H9 (cell line): ENCODE results near the gene ATP10B. TPM values are rescaled to one million over a fixed set of nuclear protein-coding genes. Genes with fewer than 3 reads are reported as not detected.

ENCODE experiments used
- DNase-seq: peaks from one replicate; pipeline ENCODE4 v3.0.0-alpha.2; 2017
- H2AFZ ChIP-seq: one replicate; pipeline ENCODE4 v1.6.1; 2013; ENCODE audit warnings: mild to moderate bottlenecking, low read length, control low read depth, moderate library complexity
- H2AK5ac ChIP-seq: 2 replicates; pipeline ENCODE4 v1.6.1; 2013; ENCODE audit warnings: low read length, control low read depth, mixed read lengths; ENCODE audit not compliant: insufficient read length
- H2BK120ac ChIP-seq: one replicate; pipeline ENCODE4 v1.6.1; 2013; ENCODE audit warnings: low read depth, mild to moderate bottlenecking, low read length, control low read depth, inconsistent platforms; ENCODE audit not compliant: poor library complexity, severe bottlenecking
- H2BK12ac ChIP-seq: 2 replicates; pipeline ENCODE4 v1.6.1; 2013; ENCODE audit warnings: low read length, control low read depth, mixed read lengths, low read depth; ENCODE audit not compliant: insufficient read length
- H2BK15ac ChIP-seq: 2 replicates; pipeline ENCODE4 v1.6.1; 2013; ENCODE audit warnings: low read depth, low read length, control low read depth
- H2BK20ac ChIP-seq: one replicate; pipeline ENCODE4 v1.6.1; 2013; ENCODE audit warnings: low read depth, mild to moderate bottlenecking, low read length, control low read depth, inconsistent platforms; ENCODE audit not compliant: poor library complexity, severe bottlenecking
- H2BK5ac ChIP-seq: 2 replicates; pipeline ENCODE4 v1.6.1; 2013; ENCODE audit warnings: low read length, control low read depth, mixed read lengths; ENCODE audit not compliant: insufficient read length
- H3K14ac ChIP-seq: 2 replicates; pipeline ENCODE4 v1.6.1; 2013; ENCODE audit warnings: low read length, control low read depth; ENCODE audit not compliant: insufficient read depth
- H3K18ac ChIP-seq: 2 replicates; pipeline ENCODE4 v1.6.1; 2013; ENCODE audit warnings: low read depth, mild to moderate bottlenecking, mixed read lengths, low read length, control low read depth; ENCODE audit not compliant: insufficient read length
- H3K23ac ChIP-seq: 2 replicates; pipeline ENCODE4 v1.6.1; 2013; ENCODE audit warnings: low read length, control low read depth, mixed read lengths, low read depth; ENCODE audit not compliant: insufficient read length
- H3K23me2 ChIP-seq: 2 replicates; pipeline ENCODE4 v1.6.1; 2013; ENCODE audit warnings: low read depth, mild to moderate bottlenecking, mixed read lengths, low read length, control low read depth; ENCODE audit not compliant: insufficient read length, poor library complexity, severe bottlenecking
- H3K27ac ChIP-seq: 2 replicates; pipeline ENCODE4 v1.5.1; 2013; ENCODE audit warnings: low read length, control low read depth, mixed read lengths, low read depth; ENCODE audit not compliant: insufficient read length
- H3K27me3 ChIP-seq: 2 replicates; pipeline ENCODE4 v1.6.1; 2013; ENCODE audit warnings: low read length, control low read depth, inconsistent platforms; ENCODE audit not compliant: insufficient read depth
- H3K4ac ChIP-seq: 2 replicates; pipeline ENCODE4 v1.6.1; 2013; ENCODE audit warnings: low read depth, mild to moderate bottlenecking, control low read depth, inconsistent platforms, low read length, moderate library complexity
- H3K4me1 ChIP-seq: 2 replicates; pipeline ENCODE4 v1.6.1; 2013; ENCODE audit warnings: low read length, control low read depth, inconsistent platforms; ENCODE audit not compliant: insufficient read depth
- H3K4me2 ChIP-seq: 2 replicates; pipeline ENCODE4 v1.6.1; 2013; ENCODE audit warnings: low read length, control low read depth, mixed read lengths; ENCODE audit not compliant: insufficient read length, insufficient read depth
- H3K56ac ChIP-seq: 2 replicates; pipeline ENCODE4 v1.6.1; 2013; ENCODE audit warnings: low read depth, mild to moderate bottlenecking, mixed read lengths, low read length, control low read depth; ENCODE audit not compliant: insufficient read length
- H3K79me1 ChIP-seq: 2 replicates; pipeline ENCODE4 v1.6.1; 2013; ENCODE audit warnings: low read depth, mild to moderate bottlenecking, moderate library complexity, low read length, control low read depth, inconsistent platforms; ENCODE audit not compliant: insufficient read depth, poor library complexity, severe bottlenecking
- H3K79me2 ChIP-seq: 2 replicates; pipeline ENCODE4 v1.6.1; 2013; ENCODE audit warnings: low read length, control low read depth, inconsistent platforms; ENCODE audit not compliant: insufficient read depth
- H3K9ac ChIP-seq: 2 replicates; pipeline ENCODE4 v1.6.1; 2013; ENCODE audit warnings: low read length, control low read depth, mixed read lengths; ENCODE audit not compliant: insufficient read length; ENCODE audit errors: extremely low read depth
- H3K9me3 ChIP-seq: one replicate; pipeline ENCODE4 v1.6.1; 2013; ENCODE audit warnings: low read depth, low read length, inconsistent platforms; ENCODE audit not compliant: control insufficient read depth
- H3T11ph ChIP-seq: one replicate; pipeline ENCODE4 v1.6.1; 2013; ENCODE audit warnings: mild to moderate bottlenecking, low read length, control low read depth, inconsistent platforms
- H4K20me1 ChIP-seq: one replicate; pipeline ENCODE4 v1.6.1; 2013; ENCODE audit not compliant: control insufficient read depth, insufficient read length, insufficient read depth
- H4K5ac ChIP-seq: 2 replicates; pipeline ENCODE4 v1.6.1; 2013; ENCODE audit warnings: low read depth, mild to moderate bottlenecking, mixed read lengths, low read length, control low read depth; ENCODE audit not compliant: insufficient read length
- H4K8ac ChIP-seq: replicated peaks from 2 replicates; pipeline ENCODE4 v1.6.1; 2013; ENCODE audit warnings: low read length, control low read depth, mixed read lengths, low read depth; ENCODE audit not compliant: insufficient read length
- H4K91ac ChIP-seq: 2 replicates; pipeline ENCODE4 v1.6.1; 2013; ENCODE audit warnings: low read depth, mild to moderate bottlenecking, moderate library complexity, mixed read lengths, low read length, control low read depth; ENCODE audit not compliant: insufficient read length
- H3K27ac Mint-ChIP-seq, 3 experiments: 2 replicates in 2 of 3; 3 replicates in 1 of 3; pipeline ENCODE4 v1.8.0; 2020 to 2021; ENCODE audit warnings: mixed read lengths in 3 of 3, mild to moderate bottlenecking in 1 of 3, moderate library complexity in 1 of 3
- H3K27me3 Mint-ChIP-seq: 2 replicates; pipeline ENCODE4 v1.8.0; 2021; ENCODE audit warnings: low read depth, mild to moderate bottlenecking, moderate library complexity, mixed read lengths
- H3K36me3 Mint-ChIP-seq, 3 experiments: 2 replicates in 2 of 3; 3 replicates in 1 of 3; pipeline ENCODE4 v1.8.0; 2020 to 2021; ENCODE audit warnings: low read depth in 3 of 3, mixed read lengths in 3 of 3; ENCODE audit not compliant: insufficient read depth in 1 of 3
- H3K4me1 Mint-ChIP-seq, 2 experiments: 2 replicates each; pipeline ENCODE4 v1.8.0; 2020; ENCODE audit warnings: mixed read lengths in 2 of 2
- H3K4me3 Mint-ChIP-seq, 2 experiments: 2 replicates in 1 of 2; 3 replicates in 1 of 2; pipeline ENCODE4 v1.8.0; 2020 to 2021; ENCODE audit warnings: mild to moderate bottlenecking in 2 of 2, mixed read lengths in 2 of 2, moderate library complexity in 1 of 2
- H3K9me3 Mint-ChIP-seq, 2 experiments: 2 replicates in 1 of 2; 3 replicates in 1 of 2; pipeline ENCODE4 v1.8.0; 2020; ENCODE audit warnings: mild to moderate bottlenecking in 2 of 2, mixed read lengths in 2 of 2, moderate library complexity in 1 of 2
- WGBS: extraction: QIAGEN DNeasy Blood & Tissue Kit; methylation state at CpG from one replicate; pipeline ENCODE4 v1.1.7; 2013; ENCODE audit warnings: missing lambda C conversion rate, low lambda C conversion rate, mixed read lengths; ENCODE audit not compliant: insufficient read length; ENCODE audit errors: extremely low coverage; 5-methylcytosine and 5-hydroxymethylcytosine counted together
- total RNA-seq: library from RNA; stranded (reverse); gene quantifications from 2 replicates; pipeline ENCODE4 v1.2.1, GENCODE V29; 2021
- TF ChIP-seq, protein P1 (sequence below): fragments of 200-600 bp; sonication (generic); conservative IDR thresholded peaks from 3 replicates; pipeline ENCODE4 v1.8.0; 2021; ENCODE audit warnings: antibody characterized with exemption, mild to moderate bottlenecking

ATP10B gene
- total RNA-seq, 1 experiment from 2014 or later: 0.42 TPM

DNA sequence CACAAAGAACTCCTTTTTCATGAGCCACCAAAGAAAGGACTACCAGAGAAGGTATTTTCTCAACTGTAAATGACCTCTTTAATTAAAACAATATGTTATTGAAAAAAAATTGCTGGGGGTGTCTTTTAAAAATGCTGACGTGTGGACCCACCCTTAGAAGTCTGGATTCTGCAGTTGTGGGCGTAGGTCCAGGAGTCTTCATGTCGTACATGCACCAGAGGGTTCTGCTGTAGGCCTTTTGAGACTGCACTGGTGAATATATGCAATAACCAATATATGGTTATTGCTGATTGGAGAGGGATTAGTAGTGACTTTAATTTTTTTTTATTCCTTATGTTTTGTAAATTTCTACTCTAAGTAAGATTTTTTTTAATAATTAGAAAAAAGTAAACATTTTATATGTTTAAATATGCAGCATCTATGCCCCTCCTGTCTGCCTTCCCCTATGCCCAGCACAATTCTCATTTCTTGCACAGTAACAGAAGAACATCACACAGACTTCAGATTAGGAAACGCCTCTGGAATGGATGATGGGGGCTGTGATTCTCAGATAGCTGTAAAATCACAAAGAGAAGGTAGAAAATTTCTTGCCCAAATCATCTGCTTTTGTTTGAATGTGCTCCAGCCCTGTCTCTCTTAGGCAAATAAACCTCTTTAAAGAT lies 328.4 kb downstream of the ATP10B start:
- Histone ChIP-seq H4K5ac (no peak overlapping the region), H3K23me2 (no peaks in the 10 kb centered on the region), H2BK120ac (no peak overlapping the region), H3K56ac (no peak overlapping the region), H3K14ac (no peak overlapping the region), H4K91ac (no peak overlapping the region), H2AK5ac (no peak overlapping the region), H3K4ac (no peak overlapping the region), H2BK15ac (no peak overlapping the region), H3K9me3 (no peaks in the 10 kb centered on the region), H4K20me1 (no peaks in the 10 kb centered on the region), H3K27me3 (no peaks in the 10 kb centered on the region), H3K18ac (no peak overlapping the region), H3K79me1 (no peaks in the 10 kb centered on the region), H3K4me1 (no peaks in the 10 kb centered on the region; the same call in 1 of the 2 replicates), H3K9ac (no peak overlapping the region), H3K23ac (no peak overlapping the region), H2BK5ac (no peak overlapping the region), H3T11ph (no peak overlapping the region), H2AFZ (no peak overlapping the region), H2BK20ac (no peak overlapping the region), H3K27ac (no peak overlapping the region), H3K79me2 (no peaks in the 10 kb centered on the region), H2BK12ac (no peak overlapping the region), H3K4me2 (no peak overlapping the region), H4K8ac (no peak overlapping the region)
- TF ChIP-seq, protein P1, sequence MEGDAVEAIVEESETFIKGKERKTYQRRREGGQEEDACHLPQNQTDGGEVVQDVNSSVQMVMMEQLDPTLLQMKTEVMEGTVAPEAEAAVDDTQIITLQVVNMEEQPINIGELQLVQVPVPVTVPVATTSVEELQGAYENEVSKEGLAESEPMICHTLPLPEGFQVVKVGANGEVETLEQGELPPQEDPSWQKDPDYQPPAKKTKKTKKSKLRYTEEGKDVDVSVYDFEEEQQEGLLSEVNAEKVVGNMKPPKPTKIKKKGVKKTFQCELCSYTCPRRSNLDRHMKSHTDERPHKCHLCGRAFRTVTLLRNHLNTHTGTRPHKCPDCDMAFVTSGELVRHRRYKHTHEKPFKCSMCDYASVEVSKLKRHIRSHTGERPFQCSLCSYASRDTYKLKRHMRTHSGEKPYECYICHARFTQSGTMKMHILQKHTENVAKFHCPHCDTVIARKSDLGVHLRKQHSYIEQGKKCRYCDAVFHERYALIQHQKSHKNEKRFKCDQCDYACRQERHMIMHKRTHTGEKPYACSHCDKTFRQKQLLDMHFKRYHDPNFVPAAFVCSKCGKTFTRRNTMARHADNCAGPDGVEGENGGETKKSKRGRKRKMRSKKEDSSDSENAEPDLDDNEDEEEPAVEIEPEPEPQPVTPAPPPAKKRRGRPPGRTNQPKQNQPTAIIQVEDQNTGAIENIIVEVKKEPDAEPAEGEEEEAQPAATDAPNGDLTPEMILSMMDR: no peak
- WGBS: no CpG with 5 or more reads among the region's 4 CpGs
- Mint-ChIP-seq H3K4me1 (peaks cover 0 to 10% of the 10 kb centered on the region in 2 experiments; a peak in 2 of 4 replicates), H3K36me3 (no peaks in the 10 kb centered on the region), H3K9me3 (no peaks in the 10 kb centered on the region), H3K4me3 (no peak overlapping the region), H3K27ac (no peak overlapping the region), H3K27me3 (peaks cover 3% of the 10 kb centered on the region)
- DNase-seq: no peak
